EL (cell line): ENCODE data around the gene KIF5C.

Source experiments
- DNase-seq: peaks from one replicate; pipeline ENCODE4 v3.0.0-alpha.2; 2016

KIF5C gene

DNA sequence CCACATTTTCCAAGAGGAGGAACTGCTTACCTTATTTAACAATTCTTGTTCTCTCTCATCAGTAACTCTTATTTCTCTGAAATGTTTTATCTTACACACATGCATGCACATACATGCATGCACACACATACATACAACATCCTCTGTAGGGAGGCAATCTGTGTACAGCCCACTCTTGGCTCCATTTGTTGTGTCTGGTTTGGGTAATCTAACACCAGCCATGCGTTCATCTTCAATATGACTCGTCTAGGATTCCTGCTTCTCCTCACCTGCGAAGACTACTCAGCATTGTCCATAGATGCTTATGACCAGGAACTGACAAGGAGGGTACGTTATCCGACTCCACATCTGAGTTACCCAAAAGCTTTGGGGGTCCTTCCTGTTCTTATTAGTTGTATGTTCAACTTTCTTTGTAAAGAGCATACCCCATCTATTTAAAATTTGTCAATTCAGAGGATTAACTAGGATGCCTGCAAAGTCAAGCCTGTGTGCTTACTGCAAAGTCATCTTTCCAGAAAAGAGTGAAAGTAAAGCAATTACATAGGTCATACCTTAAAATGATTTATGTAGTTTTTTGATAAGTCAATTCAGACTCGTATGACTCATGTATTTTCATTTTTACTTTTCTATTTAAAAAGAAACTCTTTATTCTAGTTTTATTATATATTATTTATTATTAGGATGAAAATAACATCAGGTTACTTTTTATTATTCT is 181.7 kb downstream of the KIF5C start:
- DNase-seq: no peak

DNA sequence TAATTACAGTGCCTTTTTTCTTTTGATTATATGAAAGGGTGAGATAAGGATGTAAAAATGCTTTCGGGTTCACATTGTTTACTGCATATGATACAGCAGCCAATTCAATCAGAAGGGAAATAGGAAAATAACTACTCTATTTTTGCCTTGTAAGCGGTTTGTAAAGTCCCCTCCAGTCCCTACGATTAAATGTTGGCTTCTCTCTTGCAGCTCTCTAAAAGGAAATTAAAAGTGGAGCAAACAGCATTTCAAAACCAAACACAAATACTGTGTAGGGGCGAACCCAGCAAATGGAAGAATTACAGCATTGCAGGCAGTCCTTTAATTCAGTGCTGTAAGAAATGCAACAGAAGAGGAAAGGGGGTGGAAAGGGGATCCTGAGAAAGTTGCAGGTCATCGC is 182.4 kb downstream of the KIF5C start:
- DNase-seq: no peak

DNA sequence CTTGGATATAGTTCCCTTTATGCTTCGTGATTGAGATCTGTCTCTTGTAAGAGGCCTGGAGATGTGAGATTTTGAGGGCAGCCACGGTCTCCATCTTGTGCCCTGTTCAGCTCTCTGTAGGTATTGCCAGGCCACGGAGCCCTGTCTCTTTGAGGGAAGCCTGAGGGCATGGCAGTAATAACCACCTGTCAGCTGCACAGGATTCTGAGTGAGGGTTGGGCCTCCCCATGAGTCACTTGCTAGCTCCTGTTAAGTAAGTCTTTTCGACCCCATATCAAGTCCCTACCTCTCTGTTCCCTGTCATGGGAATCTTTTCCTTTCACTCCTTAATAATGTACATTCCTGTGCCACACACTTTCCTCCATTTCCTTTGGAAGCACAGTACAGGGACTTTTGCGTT is 183.9 kb downstream of the KIF5C start:
- no peak for DNase-seq

DNA sequence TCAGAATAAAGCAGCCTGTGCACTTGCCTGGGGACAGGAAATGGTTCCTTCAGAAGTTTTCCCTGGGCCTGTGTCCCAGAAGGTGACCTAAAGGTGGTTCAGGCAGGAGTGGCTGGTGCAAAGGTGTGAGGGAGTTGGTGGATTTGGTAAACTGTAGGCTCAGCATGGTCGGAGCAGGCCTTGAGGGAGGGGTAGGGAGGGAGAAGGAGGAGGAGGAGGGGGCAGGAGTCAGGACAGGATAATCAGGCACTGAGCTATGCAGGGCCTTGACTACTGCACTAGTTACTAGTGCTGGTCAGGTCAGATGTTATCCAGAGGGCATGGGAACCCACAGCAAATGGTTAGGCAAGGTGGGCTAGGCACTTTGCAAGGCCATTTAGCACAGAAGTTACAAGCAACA is 184.8 kb downstream of the KIF5C start:
- DNase-seq: no peak

DNA sequence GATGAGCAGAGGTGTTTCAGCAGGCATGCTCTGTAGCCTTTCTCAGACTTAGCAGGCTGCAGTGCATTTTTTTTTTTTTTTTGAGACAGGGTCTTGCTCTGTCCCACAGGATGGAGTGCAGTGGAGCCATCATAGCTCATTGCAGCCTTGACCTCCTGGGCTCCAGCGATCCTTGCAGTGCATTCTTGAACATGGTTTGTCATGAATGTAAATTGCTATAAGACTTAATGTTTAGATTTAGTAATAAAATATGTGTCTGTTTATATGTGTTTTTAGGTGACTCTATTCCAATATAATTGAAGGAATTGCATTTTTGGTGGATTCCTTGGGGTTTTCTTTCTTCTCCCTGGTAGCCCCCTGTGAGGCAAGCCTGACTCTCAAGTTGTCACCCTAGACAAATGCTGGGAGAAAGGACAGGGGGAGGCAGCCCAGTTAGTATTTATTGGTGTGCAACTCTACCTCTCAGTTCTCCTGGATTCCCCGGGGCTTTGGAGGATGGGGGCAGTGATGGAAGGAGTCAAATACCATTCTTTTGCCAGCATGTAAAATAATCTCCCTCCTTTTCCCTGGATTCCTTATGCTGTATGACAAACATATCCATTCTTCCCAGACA is 186.2 kb downstream of the KIF5C start:
- DNase-seq: peak; percentile 40

DNA sequence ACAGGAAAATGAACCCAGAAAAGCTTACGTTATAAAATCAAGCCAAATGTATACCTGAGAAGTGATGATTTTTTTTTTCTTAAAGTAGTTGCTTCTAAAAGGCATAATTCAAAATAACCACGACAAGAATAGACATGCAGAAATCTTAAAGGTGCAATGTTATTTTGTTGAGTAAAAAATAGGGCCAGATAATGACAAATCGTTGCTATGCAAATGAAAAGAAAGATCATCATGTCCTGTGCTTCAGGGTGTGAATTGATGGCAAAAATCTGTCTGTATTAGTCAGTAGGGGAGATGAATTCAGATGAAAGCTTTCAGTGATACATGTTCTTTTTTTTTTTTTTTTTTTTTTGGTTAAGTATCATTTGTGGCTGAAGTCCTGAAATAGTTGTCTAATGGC is 187.5 kb downstream of the KIF5C start:
- DNase-seq: no peak

DNA sequence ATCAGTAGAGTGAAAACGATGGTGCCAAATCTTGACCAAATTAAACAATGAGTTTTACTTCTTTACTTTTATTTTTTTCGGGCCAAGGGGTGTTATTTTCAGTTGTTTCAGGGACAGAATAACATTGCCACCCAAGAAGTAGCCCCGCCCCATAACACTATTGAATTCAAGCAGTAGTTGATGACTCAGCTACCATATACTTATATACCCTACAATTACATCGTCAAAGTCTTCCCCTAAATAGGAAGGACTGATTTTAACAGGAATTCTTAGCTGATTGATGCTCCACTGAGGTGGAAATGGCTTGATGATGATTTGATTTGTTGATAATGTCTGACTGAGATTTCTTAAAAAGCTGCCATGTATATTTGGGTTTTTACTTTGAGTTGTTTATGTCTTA is 188.2 kb downstream of the KIF5C start:
- DNase-seq: no peak

DNA sequence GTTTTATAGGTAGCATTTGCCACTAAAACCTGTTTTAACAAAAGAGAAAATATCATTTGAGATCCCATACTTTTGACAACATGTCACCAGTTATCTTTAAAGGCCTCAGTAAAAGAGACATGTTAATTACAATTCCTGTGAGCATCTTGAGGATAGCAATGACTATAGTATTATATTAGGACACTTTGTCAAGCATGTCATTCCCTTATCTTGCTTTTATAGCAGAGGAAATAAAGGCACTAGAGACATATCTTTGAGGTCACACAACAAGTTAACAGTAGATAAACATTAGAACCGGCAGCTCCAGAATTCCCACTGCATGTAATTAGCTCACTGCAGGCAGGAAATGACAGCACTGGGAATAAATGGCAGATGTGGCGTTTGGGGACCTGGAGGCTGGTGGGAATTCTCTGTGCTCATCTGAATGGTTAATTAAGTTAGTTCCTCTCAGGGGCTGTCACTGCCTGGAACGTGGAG is 189.4 kb downstream of the KIF5C start:
- peak; percentile 61 for DNase-seq

DNA sequence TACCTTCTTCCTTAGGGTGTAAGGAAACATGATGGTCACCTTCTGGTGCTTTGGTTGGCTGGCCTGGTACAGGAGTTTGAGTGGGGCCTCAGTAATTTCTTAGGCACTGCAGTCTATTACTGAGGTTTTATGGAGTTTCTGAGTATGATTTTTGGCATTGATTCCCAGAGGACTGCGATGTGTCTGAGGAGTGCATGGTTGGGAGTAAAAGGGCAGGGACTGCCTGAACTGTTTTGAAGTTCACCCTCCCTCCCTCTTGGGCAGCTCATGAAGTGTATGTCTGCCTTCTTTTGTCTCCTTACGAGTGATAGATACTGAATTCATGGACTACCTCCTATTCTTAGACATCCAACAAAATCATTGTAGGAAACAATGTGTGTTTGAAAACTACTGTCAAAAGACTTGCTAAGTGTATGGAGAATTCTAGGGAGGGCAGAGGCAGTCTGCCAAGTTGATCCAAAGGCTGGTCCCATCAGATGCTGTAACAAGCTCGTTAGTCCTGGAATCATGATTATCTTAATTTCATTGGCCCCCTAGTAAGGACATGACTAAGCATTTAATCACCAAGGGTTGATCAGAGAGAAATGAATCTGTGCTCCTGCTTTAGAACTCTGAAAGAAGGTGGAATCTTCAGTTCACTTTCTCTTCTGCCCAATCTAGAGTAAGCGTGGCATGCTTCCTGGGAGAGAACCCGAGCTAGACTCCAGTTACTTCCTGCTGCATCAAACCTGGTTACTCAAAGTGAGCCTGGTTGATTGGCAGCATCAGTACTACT is 190.0 kb downstream of the KIF5C start:
- DNase-seq: peak; percentile 75

DNA sequence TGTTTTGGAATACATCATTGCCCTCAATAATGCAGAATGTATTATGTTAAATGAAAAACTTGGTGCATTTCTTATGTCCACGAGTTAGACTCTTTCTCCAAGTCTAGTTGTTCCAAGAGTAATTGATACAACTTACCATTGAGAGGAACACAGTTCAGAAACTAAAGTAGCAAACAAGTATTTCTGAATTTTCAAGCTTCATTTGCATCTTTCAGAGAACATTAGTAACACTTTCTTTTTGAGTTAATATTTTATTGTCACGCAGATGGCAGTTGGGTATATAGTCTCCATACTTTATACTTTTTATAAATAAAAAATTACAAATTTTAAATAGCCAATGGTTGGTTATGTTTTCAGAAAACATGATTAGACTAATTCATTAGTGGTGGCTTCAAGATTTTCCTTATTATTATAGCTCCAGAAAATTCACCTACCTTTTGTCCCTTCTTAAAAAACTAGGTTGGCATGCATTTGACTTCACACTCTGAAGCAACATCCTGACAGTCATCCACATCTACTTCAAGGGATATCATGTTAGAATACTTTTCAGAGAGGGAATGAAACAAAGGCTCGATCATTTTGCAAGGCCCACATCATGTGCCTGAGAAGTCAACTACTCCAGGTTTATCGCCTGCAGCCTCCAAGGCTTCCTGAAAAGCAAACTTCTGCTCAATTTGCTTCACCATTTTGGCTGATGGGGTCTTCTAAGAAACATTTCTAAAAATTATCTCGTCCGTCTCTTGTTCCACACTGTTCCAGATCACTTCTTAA is 193.4 kb downstream of the KIF5C start:
- no peak for DNase-seq

DNA sequence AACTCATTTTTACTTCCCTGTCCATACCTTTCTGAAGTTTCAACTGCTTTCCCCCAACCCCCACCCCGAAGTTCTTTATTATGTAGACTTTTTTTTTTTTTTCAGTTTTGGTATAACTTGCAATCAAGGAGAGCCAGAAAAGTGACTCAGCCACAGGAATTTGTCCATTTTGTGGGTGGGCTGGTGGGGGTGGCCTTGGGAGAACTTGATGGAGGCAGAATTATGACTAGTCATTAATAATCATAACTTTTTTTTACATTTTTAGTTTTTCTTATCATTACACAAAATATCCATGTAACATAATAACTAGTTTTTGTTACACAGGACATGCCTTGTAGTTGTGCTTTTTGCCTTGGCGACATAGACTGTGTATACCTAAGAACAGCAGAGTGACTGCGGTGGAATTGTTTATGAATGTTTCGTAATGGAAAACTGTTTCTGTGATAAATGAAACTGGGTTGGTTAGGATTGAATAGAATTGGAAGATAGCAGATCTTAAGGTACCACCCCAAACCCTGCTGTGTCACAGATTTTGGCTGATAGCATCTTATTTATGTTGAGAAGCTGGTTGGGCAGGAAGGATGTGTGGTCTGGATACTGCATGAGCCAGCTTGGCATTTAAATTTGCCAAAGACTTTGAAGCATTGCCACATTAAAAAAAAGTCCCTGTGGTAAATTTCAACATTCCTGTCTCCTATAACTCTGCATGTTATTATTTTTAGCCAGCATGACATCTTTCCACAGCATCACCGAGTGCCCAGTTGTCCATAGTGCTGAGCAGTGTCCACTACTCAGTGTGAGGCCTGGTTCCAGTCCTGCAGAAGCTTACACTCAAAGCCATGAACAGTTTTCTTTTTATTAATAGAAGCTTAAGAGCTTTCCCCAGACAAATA is 194.2 kb downstream of the KIF5C start:
- peak; percentile 94 for DNase-seq

DNA sequence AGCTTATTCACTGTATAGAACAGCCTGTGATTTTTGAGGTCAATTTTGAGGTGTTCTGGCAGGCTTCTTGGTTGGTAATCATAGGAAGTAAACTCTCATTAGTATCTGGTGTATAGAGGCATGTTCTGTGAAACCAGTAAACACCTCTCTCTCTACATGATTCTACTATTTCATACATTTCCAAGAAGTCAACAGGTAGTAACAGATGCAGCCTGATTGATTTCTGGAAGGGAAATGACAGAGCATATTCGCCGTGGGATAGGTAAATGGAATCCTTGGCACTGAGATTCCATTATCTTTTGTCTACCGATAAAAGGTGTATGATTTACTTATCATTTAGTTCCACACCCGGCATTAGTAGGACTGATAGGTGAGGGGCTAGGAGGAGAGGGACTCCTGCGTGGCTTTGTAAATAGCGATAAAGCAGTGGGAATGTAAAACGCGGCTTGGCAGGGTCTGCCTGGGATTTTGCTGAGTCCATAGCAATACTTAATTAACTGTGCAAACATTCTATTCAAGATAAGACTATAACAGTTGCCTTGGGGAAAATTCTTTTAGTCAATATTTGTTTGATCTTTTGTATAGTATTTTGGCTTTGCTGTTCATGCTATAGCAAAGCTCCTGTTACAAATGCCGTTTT is 195.8 kb downstream of the KIF5C start:
- DNase-seq: no peak

DNA sequence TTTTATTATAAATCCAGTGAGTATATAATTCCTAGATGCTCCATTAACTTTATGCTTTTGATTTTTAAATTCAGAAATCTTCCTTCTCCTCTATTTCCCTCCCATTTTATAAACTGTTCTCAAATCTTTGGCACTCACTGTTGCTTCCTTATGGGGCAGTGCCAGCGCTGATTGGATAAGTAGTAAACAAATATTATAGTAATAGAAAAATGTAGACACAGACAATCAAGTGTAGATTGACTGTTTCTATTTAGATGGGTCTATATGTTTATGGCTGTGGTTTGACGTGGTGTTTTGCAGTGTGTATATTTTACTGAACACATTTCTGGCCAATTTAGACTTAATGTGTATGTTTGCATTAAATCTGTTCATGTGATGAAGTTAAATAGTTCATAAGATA is 200.1 kb downstream of the KIF5C start:
- no peak for DNase-seq

DNA sequence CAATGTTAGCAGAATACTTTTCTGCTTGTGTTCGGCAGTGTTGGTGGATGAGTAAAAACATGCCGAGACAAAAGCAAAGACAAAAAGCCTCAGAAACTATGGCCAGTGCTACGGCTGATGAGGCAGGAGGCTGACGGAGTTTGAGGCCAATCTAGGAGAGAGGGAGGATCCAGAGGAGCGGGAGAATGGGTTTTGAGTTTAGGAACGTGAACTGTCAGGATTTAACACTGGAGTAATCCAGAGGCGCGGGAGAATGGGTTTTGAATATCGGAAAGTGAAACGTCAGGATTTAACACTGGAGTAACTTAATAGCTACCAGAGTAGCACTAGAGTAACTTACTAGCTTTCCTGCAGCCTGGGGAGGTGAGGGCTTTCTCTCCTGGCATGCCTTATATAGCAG is 200.8 kb downstream of the KIF5C start:
- DNase-seq: peak; percentile 42
